HEK293 (cell line): Measurements from ENCODE around the gene LMBR1.
"Not testable (repeated sequence)": the region's sequence is repeated elsewhere in the genome, so short reads cannot be mapped to it uniquely, and the experiment has no call there.

Experiments used
- KLF1 ChIP-seq: fragments of 450-650 bp; formaldehyde crosslinking; IDR thresholded peaks from 2 replicates; pipeline ENCODE4 v1.5.1; 2016; ENCODE audit warnings: missing biosample characterization, missing genetic modification characterization
- SP3 ChIP-seq: fragments of 450-650 bp; formaldehyde crosslinking; IDR thresholded peaks from 2 replicates; pipeline ENCODE4 v1.5.1; 2016; ENCODE audit warnings: missing biosample characterization, missing genetic modification characterization
- YY2 ChIP-seq: fragments of 450-650 bp; formaldehyde crosslinking; IDR thresholded peaks from 2 replicates; pipeline ENCODE4 v1.5.1; 2016; ENCODE audit warnings: missing biosample characterization, missing genetic modification characterization
- ZNF112 ChIP-seq: fragments of 450-650 bp; formaldehyde crosslinking; IDR thresholded peaks from 2 replicates; pipeline ENCODE4 v1.5.0; 2017; ENCODE audit warnings: missing biosample characterization, missing genetic modification characterization
- ZNF175 ChIP-seq: fragments of 450-650 bp; formaldehyde crosslinking; IDR thresholded peaks from 2 replicates; pipeline ENCODE4 v1.5.1; 2016; ENCODE audit warnings: missing biosample characterization, missing genetic modification characterization
- ZNF274 ChIP-seq, 2 experiments: fragments of 200-500 bp in 1 of 2; fragments of 450-650 bp in 1 of 2; sonication (Bioruptor generic) in 1 of 2; formaldehyde crosslinking in 1 of 2; IDR thresholded peaks; 2 replicates each; pipeline versions ENCODE4 v1.5.1 to v1.6.1; 2014 to 2016; ENCODE audit warnings: borderline replicate concordance in 1 of 2, inconsistent platforms in 1 of 2, low read length in 1 of 2, missing biosample characterization in 1 of 2, missing genetic modification characterization in 1 of 2
- ZNF391 ChIP-seq: fragments of 450-650 bp; formaldehyde crosslinking; IDR thresholded peaks from 2 replicates; pipeline ENCODE4 v1.5.1; 2016; ENCODE audit warnings: low read depth, missing biosample characterization, missing genetic modification characterization, borderline replicate concordance
- ZNF404 ChIP-seq: fragments of 450-650 bp; formaldehyde crosslinking; IDR thresholded peaks from 2 replicates; pipeline ENCODE4 v1.5.1; 2017; ENCODE audit warnings: missing biosample characterization, missing genetic modification characterization
- TF ChIP-seq, protein P1 (sequence below): IDR thresholded peaks from 2 replicates; pipeline ENCODE4 v1.6.1; 2011; ENCODE audit warnings: mild to moderate bottlenecking, low read depth, low read length, borderline replicate concordance
- TF ChIP-seq, protein P2 (sequence below): fragments of 450-650 bp; formaldehyde crosslinking; IDR thresholded peaks from 2 replicates; pipeline ENCODE4 v1.5.1; 2016; ENCODE audit warnings: missing biosample characterization, missing genetic modification characterization
- TF ChIP-seq, protein P3 (sequence below): fragments of 450-650 bp; formaldehyde crosslinking; IDR thresholded peaks from 2 replicates; pipeline ENCODE4 v1.5.1; 2016; ENCODE audit warnings: missing biosample characterization, missing genetic modification characterization
- TF ChIP-seq, protein P4 (sequence below): sonication (generic); formaldehyde crosslinking; IDR thresholded peaks from 2 replicates; pipeline ENCODE4 v1.8.1; 2022; ENCODE audit warnings: mild to moderate bottlenecking, moderate library complexity, missing genetic modification reagents
- TF ChIP-seq, protein P5 (sequence below): fragments of 450-650 bp; formaldehyde crosslinking; IDR thresholded peaks from 2 replicates; pipeline ENCODE4 v1.5.1; 2017; ENCODE audit warnings: missing biosample characterization, missing genetic modification characterization

DNA sequence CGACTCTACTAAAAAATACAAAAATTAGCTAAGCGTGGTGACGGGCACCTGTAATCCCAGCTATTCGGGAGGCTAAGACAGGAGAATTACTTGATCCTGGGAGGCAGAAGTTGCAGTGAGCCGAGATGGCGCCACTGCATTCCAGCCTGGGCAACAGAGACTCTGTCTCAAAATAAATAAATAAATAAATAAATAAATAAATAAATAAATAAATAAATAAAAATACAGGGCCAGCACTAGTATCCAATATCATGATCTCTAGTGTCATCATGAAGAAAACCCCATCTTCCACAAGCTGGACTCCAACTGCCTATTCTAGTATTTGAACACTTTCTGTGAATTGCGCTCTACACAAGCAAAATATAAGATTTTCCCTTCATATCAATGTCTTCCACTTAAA lies 255.9 kb downstream of the LMBR1 start:
- TF ChIP-seq, protein P1, sequence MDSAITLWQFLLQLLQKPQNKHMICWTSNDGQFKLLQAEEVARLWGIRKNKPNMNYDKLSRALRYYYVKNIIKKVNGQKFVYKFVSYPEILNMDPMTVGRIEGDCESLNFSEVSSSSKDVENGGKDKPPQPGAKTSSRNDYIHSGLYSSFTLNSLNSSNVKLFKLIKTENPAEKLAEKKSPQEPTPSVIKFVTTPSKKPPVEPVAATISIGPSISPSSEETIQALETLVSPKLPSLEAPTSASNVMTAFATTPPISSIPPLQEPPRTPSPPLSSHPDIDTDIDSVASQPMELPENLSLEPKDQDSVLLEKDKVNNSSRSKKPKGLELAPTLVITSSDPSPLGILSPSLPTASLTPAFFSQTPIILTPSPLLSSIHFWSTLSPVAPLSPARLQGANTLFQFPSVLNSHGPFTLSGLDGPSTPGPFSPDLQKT, result not testable (repeated sequence)
- TF ChIP-seq, protein P2, sequence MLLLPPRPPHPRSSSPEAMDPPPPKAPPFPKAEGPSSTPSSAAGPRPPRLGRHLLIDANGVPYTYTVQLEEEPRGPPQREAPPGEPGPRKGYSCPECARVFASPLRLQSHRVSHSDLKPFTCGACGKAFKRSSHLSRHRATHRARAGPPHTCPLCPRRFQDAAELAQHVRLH (tag by site-specific recombination), result not testable (repeated sequence)
- TF ChIP-seq, protein P3, sequence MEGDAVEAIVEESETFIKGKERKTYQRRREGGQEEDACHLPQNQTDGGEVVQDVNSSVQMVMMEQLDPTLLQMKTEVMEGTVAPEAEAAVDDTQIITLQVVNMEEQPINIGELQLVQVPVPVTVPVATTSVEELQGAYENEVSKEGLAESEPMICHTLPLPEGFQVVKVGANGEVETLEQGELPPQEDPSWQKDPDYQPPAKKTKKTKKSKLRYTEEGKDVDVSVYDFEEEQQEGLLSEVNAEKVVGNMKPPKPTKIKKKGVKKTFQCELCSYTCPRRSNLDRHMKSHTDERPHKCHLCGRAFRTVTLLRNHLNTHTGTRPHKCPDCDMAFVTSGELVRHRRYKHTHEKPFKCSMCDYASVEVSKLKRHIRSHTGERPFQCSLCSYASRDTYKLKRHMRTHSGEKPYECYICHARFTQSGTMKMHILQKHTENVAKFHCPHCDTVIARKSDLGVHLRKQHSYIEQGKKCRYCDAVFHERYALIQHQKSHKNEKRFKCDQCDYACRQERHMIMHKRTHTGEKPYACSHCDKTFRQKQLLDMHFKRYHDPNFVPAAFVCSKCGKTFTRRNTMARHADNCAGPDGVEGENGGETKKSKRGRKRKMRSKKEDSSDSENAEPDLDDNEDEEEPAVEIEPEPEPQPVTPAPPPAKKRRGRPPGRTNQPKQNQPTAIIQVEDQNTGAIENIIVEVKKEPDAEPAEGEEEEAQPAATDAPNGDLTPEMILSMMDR, result not testable (repeated sequence)
- TF ChIP-seq, protein P4, sequence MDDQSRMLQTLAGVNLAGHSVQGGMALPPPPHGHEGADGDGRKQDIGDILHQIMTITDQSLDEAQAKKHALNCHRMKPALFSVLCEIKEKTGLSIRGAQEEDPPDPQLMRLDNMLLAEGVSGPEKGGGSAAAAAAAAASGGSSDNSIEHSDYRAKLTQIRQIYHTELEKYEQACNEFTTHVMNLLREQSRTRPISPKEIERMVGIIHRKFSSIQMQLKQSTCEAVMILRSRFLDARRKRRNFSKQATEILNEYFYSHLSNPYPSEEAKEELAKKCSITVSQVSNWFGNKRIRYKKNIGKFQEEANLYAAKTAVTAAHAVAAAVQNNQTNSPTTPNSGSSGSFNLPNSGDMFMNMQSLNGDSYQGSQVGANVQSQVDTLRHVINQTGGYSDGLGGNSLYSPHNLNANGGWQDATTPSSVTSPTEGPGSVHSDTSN (CRISPR knock-in tag), result not testable (repeated sequence)
- TF ChIP-seq SP3 (tag by site-specific recombination); YY2 (tag by site-specific recombination); ZNF112; KLF1 (tag by site-specific recombination); ZNF404 (tag by site-specific recombination); ZNF391; ZNF175 (tag by site-specific recombination); ZNF274 (IDR thresholded peaks at IDR 0.05; ENCODE audit: low read length); ZNF274 (tag by site-specific recombination; IDR thresholded peaks at IDR 0.05; ENCODE audit: borderline replicate concordance): not testable (repeated sequence)
- TF ChIP-seq, protein P5, sequence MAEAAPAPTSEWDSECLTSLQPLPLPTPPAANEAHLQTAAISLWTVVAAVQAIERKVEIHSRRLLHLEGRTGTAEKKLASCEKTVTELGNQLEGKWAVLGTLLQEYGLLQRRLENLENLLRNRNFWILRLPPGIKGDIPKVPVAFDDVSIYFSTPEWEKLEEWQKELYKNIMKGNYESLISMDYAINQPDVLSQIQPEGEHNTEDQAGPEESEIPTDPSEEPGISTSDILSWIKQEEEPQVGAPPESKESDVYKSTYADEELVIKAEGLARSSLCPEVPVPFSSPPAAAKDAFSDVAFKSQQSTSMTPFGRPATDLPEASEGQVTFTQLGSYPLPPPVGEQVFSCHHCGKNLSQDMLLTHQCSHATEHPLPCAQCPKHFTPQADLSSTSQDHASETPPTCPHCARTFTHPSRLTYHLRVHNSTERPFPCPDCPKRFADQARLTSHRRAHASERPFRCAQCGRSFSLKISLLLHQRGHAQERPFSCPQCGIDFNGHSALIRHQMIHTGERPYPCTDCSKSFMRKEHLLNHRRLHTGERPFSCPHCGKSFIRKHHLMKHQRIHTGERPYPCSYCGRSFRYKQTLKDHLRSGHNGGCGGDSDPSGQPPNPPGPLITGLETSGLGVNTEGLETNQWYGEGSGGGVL, result not testable (repeated sequence)
